HG03045 (cell line): ENCODE measurements around the gene CLCN6.

Experiments used
- ATAC-seq: cut with Tn5 transposase; IDR thresholded peaks from one replicate; pipeline ENCODE4 v1.9.1; 2021; ENCODE audit warnings: mild to moderate bottlenecking, moderate library complexity; ENCODE audit not compliant: unreplicated experiment

CLCN6 gene

DNA sequence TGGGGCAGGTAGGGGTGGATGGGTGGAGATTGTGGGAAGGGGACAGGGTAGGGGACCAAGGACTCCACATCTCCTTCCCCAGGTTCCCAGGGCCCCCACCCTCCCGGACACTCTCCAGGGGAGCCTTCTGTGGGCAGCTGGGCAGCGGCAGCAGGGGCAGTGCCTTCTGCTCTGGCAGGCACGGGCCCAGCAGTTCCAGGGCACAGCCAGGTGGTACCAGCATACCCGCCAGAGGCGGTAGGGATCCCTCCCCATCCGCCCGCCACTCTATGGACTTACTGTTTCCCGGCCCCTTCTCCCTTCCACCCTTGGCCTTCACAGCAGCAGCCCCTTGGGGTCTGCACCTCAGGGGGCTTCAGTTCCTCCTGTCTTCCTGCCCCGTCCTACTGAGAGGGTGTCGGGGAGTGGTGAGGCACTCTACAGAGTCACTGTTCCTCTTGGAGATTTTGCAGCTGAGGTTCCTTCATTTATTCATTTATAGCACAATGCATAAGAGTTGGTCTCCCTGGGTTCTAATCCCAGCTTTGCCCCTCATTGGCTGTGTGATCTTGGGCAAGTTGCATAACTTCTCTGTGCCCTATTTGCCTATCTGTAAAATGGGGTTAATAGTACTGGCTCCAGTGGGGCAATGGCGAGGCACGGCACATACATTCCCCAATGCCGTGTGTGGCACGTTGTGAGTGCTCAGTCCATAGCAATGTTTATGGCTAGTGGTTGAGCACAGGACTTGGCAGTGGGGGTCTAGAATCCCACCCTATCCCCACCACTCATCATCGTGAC, 27.0 kb upstream of the CLCN6 start:
- ATAC-seq: no peak

DNA sequence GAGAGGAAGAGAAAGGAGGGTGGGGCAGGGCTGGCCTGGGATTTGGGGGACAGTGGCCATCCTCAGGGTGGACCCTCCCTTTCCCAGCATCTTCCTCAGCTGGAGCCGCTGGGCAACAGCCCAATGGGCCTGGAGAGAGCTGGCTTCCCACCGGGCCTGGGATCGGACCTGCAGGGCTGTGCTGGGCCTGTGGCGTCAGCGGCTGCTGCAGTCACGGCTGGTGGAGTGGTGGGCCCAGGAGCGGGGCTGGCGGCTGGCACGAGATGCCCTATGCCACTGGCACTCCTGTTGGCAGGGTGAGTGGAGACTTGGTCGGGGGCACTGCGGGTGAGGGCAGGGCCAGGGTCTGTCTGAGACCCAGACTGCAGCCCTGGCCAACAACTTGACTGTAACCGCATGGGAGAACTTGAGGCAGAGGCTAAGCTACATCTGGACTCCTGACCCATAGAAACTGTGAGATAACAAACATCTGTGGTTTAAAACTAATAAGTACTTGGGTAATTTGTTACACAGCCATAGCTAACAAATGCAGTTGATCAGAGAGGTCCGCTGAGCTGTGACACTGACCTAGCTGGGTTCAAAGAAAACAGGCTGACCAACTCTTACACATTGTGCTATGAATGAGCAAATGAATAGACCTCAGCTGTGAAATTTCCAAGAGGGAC, 26.1 kb upstream of the CLCN6 start:
- no peak for ATAC-seq

- no peak for ATAC-seq
Observed at GRCh38 chr1:11780380-11781147, 25.4 kb upstream of the CLCN6 start.

DNA sequence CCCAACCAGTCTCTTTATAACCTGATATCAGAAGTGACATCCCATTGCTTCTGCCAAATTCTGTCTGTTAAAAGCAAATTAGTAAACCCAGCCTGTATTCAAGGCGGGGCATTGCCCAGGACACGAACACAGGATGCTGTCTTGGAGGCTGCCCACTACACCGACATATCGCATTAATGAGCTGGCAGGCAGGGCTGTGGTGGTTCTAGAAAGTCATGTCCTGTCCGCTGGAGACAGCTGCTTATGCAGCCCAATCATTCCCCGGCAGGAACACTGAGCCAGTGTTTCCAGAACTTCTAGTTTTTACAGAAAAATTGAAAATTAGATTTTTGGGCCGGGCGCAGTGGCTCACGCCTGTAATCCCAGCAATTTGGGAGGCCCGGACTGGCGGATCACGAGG, 24.7 kb upstream of the CLCN6 start:
- no peak for ATAC-seq

- ATAC-seq: no peak
Observed at GRCh38 chr1:11782127-11782708, 23.8 kb upstream of the CLCN6 start.

DNA sequence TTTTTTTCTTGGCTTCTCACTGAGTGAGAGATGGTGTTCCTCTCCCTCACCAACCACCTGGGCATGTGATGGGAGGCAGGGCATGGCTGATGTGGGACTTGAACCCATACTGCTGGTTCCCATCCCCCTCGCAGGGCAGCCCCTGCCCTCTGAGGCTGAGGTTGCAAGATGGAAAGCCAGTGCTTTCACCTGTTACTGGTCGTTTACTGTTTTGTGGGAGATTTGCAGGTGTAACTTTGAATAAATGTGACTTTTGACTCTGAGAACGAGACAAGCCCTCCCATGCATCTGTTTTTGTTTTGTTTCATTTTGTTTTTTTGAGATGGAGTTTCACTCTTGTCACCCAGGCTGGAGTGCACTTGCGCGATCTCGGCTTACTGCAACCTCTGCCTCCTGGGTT, 22.4 kb upstream of the CLCN6 start:
- no peak for ATAC-seq

- no peak for ATAC-seq
Observed at GRCh38 chr1:11784256-11784992, 21.6 kb upstream of the CLCN6 start.

DNA sequence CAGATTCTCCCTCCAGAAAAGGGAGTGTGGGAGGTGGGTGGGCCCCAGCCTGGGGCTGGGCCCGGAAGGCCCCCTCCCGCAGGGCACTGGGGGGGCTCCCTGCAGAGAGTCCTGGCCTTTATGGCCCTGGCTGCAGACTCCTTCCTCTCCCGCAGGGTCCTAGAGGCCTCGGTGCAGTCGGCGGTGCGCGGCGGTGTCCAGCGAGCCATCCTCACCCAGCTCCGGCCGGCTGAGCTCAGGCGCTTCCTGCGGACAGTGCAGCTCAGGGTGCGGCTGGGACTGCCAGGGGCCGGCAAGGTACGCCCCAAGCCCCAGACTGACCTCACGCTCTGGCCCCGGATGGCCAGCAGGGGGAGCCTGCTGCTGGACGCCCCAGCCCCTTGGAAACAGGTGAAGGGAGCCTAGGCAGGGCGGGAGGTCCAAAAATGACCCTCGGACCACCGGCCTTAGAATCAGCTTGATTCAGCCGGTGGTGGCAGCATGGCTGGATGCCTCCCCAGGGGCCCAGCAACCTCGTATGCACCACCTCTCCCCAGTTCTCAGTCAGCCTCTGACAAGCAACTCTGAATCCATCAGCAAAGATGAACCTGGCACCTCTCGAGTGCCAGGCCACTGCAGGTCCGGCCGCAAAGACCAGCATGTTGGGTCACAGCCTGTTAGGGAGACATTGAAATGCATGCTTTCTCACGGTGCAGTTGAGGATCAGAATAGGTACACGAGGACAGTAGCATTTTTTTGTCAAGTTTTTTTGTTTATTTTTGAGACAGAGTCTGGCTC, 20.8 kb upstream of the CLCN6 start:
- no peak for ATAC-seq

DNA sequence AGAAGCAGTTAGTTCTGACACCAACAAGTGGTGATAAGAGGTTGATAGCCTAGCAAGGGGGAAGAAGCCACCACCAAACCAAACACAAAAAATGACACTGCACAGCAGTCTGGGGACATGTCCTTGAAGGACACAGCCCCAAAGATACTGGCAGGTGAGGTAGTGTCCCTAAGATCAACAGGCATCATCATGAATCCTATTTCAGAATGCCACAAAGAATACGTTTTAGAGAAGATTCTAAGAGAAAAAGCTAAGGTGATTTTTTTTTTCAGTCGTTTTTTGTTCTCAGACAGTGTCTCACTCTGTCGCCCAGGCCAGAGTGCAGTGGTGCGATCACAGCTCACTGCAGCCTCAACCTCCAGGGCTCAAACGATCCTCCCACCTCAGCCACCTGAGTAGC, 19.8 kb upstream of the CLCN6 start:
- no peak for ATAC-seq

- no peak for ATAC-seq
Observed at GRCh38 chr1:11787251-11787803, 18.7 kb upstream of the CLCN6 start.

GRCh38 chr1:11787804-11788436, 18.1 kb upstream of the CLCN6 start:
- no peak for ATAC-seq

- no peak for ATAC-seq
Observed at GRCh38 chr1:11788549-11789053, 17.4 kb upstream of the CLCN6 start.

- ATAC-seq: no peak
Observed at GRCh38 chr1:11789126-11790067, 16.6 kb upstream of the CLCN6 start.

DNA sequence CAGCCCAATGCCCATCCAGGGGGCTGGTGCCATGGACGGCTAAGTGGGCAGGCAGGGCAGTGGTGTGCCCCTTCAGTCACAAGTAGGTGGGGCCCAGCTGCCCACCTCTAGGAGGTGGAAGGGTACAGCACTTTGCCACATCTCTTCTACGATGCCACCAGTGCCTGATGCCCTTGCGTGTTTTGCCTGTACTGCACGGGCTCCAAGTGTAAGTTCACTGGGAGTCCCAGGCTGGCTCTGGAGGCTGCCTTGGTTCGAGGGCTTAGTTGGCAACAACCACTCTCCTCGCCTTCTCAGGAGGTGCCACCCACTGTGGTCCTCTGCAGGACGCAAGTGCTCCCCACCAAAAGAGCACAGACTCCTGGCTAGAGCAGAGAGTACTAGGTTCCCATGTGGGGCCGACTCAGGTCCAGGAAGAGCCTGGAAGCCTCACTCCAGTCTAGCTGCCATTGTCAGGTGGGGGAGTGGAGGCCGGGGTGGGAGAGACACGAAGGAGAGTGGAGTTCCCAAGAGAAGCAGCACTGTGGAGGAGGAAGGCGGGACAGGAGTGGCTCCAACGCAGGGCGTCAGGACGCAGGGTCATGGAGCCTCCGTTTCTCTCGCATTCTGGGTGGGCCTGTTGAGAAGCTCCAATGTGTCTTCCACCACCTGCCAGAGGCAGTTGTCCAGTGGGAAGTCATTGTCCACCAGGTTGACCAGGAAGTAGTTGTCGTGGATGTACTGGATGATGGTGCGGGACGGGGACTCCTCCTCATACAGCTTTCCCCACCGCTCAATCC, 15.7 kb upstream of the CLCN6 start:
- no peak for ATAC-seq

GRCh38 chr1:11790880-11791715, 14.9 kb upstream of the CLCN6 start:
- no peak for ATAC-seq

DNA sequence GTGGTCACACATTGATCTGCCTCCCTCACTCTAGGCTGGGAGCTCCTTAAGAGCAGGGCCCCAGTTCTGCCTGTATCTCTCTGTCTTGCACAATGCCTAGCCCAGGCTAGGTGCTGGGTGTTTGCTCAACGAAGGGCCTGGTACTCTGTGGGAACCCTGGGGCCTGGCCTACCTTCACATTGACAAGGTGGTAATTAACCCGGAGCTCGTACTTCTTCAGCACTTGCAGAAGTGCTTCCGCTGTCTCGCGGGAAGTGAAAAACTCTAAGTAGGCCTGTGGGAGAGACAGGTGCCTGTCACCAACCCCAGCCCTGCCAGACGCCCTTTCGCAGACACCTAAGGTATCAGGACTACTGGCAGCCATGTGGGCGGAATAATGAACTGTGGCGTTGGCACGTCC, 13.9 kb upstream of the CLCN6 start:
- no peak for ATAC-seq
